IMR-90 (cell line): Measurements from ENCODE around the gene TNFRSF21.

ENCODE experiments used
- CTCF ChIP-seq: conservative IDR thresholded peaks from 2 replicates; pipeline ENCODE4 v1.5.1; 2012; ENCODE audit warnings: mild to moderate bottlenecking, low read depth, low read length, improper control_type of control experiment
- MAFK ChIP-seq: IDR thresholded peaks from 2 replicates; pipeline ENCODE4 v1.6.1; 2012; ENCODE audit warnings: low read depth, low read length, improper control_type of control experiment
- MAZ ChIP-seq: IDR thresholded peaks from 2 replicates; pipeline ENCODE4 v1.6.1; 2012; ENCODE audit warnings: low read depth, mild to moderate bottlenecking, low read length, improper control_type of control experiment, moderate library complexity, borderline replicate concordance
- MXI1 ChIP-seq: IDR thresholded peaks from 2 replicates; pipeline ENCODE4 v1.6.1; 2012; ENCODE audit warnings: low read depth, mild to moderate bottlenecking, low read length, moderate library complexity, borderline replicate concordance
- POLR2A ChIP-seq: IDR thresholded peaks from 2 replicates; pipeline ENCODE4 v1.6.1; 2012; ENCODE audit warnings: mild to moderate bottlenecking, low read depth, low read length
- RCOR1 ChIP-seq: IDR thresholded peaks from 2 replicates; pipeline ENCODE4 v1.6.1; 2012; ENCODE audit warnings: mild to moderate bottlenecking, low read length, improper control_type of control experiment; ENCODE audit not compliant: insufficient replicate concordance
- USF2 ChIP-seq: fragments of 150-350 bp; IDR thresholded peaks from 2 replicates; pipeline ENCODE4 v1.6.1; 2017; ENCODE audit warnings: mild to moderate bottlenecking, antibody characterized with exemption, low read length, low read depth

GRCh38 chr6:47234266-47234933 lies 75.3 kb downstream of the TNFRSF21 start:
- TF ChIP-seq CTCF (no peak), RCOR1 (no peak), POLR2A (no peak), USF2 (no peak), MXI1 (no peak), MAFK (no peak), MAZ (no peak)
